Parathyroid adenoma (tissue), 2 donors: Measurements from ENCODE around the gene CSMD2.

Experiments
- H2AFZ ChIP-seq: fragments of 300-600 bp; sonication (generic); one replicate; pipeline ENCODE4 v1.7.0; 2017; ENCODE audit warnings: antibody characterized with exemption, mild to moderate bottlenecking
- H3K27ac ChIP-seq: fragments of 300-600 bp; sonication (generic); one replicate; pipeline ENCODE4 v1.7.0; 2017
- H3K27me3 ChIP-seq: fragments of 300-600 bp; sonication (generic); one replicate; pipeline ENCODE4 v1.7.0; 2017; ENCODE audit warnings: low read length; ENCODE audit not compliant: control insufficient read depth, insufficient read depth
- H3K36me3 ChIP-seq: fragments of 300-600 bp; sonication (generic); one replicate; pipeline ENCODE4 v1.7.0; 2017; ENCODE audit warnings: low read length; ENCODE audit not compliant: control insufficient read depth, insufficient read depth
- H3K4me1 ChIP-seq: fragments of 300-600 bp; sonication (generic); one replicate; pipeline ENCODE4 v1.7.0; 2017; ENCODE audit warnings: control low read depth
- H3K4me2 ChIP-seq: fragments of 300-600 bp; sonication (generic); one replicate; pipeline ENCODE4 v1.7.0; 2017; ENCODE audit warnings: low read length
- H3K4me3 ChIP-seq: fragments of 300-600 bp; sonication (generic); one replicate; pipeline ENCODE4 v1.7.0; 2017; ENCODE audit warnings: low read depth, low read length
- H3K79me2 ChIP-seq: fragments of 300-600 bp; sonication (generic); one replicate; pipeline ENCODE4 v1.7.0; 2017; ENCODE audit warnings: control low read depth
- H3K9ac ChIP-seq: fragments of 300-600 bp; sonication (generic); one replicate; pipeline ENCODE4 v1.7.0; 2017; ENCODE audit warnings: mild to moderate bottlenecking
- H3K9me3 ChIP-seq: fragments of 300-600 bp; sonication (generic); one replicate; pipeline ENCODE4 v1.7.0; 2017; ENCODE audit warnings: low read length; ENCODE audit not compliant: control insufficient read depth
- TF ChIP-seq, protein P1 (sequence below): fragments of 300-600 bp; sonication (generic); IDR thresholded peaks from one replicate; pipeline ENCODE4 v1.7.0; 2017; ENCODE audit warnings: antibody characterized with exemption, mild to moderate bottlenecking
- donor health status: primary hyperparathyroidism.

Gene CSMD2

DNA sequence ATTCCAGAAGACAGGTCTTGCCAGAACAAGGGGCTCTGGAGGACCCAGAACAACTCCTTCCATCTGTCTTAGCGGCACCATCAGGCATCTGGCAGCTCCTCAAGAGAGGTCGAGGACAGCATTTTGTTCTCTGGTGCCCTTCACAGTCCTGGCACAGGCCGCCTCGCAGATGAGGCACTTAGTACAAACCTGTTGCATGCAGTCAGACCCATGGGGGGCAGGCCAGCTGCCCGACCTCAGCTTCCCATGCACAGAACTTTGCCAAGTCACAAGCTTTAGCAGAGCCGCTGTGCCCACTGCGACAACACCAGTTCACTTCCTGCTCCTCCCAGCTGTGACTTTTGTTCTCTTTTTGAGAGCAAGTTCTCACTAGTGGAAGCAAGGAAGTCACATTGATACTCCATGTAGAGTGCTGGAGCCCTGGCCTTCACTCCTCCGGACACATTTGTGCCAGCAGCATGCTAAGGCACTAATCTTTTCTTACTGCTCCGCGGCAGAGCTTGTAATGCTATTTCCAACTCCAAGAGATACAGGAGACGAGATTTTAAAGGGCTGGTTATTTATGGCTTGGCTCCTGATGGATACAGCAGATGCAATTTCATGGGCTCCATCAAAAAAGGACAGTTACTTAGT, 256.6 kb downstream of the CSMD2 start:
- H3K4me1 ChIP-seq = no peaks in the 10 kb centered on the region
- no peaks in the 10 kb centered on the region for H3K27me3 ChIP-seq
- H3K27ac ChIP-seq = no peak overlapping the region

DNA sequence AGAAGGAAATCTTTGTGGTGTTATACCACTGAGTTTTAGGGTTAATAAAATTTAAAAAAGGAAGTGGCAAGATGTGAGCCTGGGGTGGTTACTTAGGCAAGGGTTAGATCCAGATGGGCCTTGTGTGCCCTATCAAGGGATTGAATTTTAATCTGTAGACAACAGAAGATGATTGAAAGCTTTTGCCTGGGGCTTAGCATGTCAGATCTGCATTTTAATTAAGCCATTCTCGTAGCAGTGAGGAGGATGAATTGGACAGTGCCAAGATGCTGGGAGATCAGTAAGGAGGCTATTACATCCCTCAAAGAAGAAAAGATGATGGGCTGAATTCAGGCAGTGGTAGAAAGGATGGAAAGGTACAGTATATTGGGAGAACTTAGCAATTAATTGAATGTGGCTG, 258.9 kb downstream of the CSMD2 start:
- Histone ChIP-seq H2AFZ (no peak overlapping the region), H3K9ac (no peak overlapping the region), H3K4me3 (no peak overlapping the region), H3K27me3 (no peaks in the 10 kb centered on the region), H3K4me2 (no peak overlapping the region), H3K79me2 (no peaks in the 10 kb centered on the region), H3K9me3 (no peaks in the 10 kb centered on the region), H3K36me3 (no peaks in the 10 kb centered on the region), H3K27ac (no peak overlapping the region), H3K4me1 (no peaks in the 10 kb centered on the region)
- TF ChIP-seq, protein P1, sequence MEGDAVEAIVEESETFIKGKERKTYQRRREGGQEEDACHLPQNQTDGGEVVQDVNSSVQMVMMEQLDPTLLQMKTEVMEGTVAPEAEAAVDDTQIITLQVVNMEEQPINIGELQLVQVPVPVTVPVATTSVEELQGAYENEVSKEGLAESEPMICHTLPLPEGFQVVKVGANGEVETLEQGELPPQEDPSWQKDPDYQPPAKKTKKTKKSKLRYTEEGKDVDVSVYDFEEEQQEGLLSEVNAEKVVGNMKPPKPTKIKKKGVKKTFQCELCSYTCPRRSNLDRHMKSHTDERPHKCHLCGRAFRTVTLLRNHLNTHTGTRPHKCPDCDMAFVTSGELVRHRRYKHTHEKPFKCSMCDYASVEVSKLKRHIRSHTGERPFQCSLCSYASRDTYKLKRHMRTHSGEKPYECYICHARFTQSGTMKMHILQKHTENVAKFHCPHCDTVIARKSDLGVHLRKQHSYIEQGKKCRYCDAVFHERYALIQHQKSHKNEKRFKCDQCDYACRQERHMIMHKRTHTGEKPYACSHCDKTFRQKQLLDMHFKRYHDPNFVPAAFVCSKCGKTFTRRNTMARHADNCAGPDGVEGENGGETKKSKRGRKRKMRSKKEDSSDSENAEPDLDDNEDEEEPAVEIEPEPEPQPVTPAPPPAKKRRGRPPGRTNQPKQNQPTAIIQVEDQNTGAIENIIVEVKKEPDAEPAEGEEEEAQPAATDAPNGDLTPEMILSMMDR = no peak

More for the DNA sequence above, 256.6 kb downstream of the CSMD2 start:
- TF ChIP-seq, protein P1 = no peak
- no peaks in the 10 kb centered on the region for H3K79me2 ChIP-seq
- H3K9ac ChIP-seq = no peak overlapping the region
- H2AFZ ChIP-seq = no peak overlapping the region
- no peaks in the 10 kb centered on the region for H3K36me3 ChIP-seq
- no peak overlapping the region for H3K4me3 ChIP-seq
- H3K9me3 ChIP-seq = no peaks in the 10 kb centered on the region
- no peak overlapping the region for H3K4me2 ChIP-seq

DNA sequence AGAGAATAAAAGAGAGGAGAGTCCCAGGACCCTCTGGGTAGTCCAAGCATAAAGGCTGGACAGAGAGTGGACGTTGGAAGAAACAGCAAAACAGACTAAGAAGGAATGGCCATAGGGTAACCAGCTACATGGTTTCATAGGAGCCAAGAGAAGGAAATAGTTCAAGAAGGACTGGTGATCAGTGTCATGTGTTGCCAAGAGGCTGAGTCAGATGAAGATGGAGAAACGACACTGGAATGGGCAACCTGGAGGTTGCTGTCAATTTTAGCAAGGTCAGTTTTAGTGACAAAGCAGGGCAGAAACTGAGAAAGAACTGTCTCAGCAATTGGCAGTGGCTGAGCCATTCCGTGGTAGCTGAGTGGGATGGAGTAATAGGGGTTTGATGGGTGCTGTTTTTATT, 259.8 kb downstream of the CSMD2 start:
- no peak overlapping the region for H3K4me3 ChIP-seq
- H2AFZ ChIP-seq = no peak overlapping the region
- H3K36me3 ChIP-seq = no peaks in the 10 kb centered on the region
- H3K27me3 ChIP-seq = no peaks in the 10 kb centered on the region
- no peaks in the 10 kb centered on the region for H3K9me3 ChIP-seq
- no peak overlapping the region for H3K27ac ChIP-seq
- H3K9ac ChIP-seq = no peak overlapping the region
- H3K4me1 ChIP-seq = no peaks in the 10 kb centered on the region
- TF ChIP-seq, protein P1 = no peak
- no peaks in the 10 kb centered on the region for H3K79me2 ChIP-seq
- H3K4me2 ChIP-seq = no peak overlapping the region

DNA sequence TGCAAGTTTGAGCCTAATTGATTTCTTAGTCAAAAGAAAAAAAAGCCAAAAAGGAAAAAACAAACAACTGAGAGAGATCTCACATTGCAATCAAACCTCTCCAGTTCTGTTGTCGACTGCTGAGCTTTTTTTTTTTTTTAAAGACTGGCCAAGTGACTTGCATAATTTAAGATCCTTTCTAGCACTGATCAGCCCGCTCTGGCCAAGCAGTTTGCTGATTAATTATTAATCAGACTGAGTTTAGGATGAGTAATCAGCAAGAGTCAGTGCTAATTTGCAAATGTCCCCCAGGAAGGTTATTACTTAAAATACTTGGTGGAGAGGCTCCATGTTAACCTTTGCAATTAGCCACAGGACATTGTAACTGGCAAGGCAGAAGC, 261.8 kb downstream of the CSMD2 start:
- Histone ChIP-seq H3K9ac (no peak overlapping the region), H3K79me2 (no peaks in the 10 kb centered on the region), H3K9me3 (no peaks in the 10 kb centered on the region), H3K27ac (no peak overlapping the region), H3K4me2 (no peak overlapping the region), H3K36me3 (no peaks in the 10 kb centered on the region), H3K27me3 (no peaks in the 10 kb centered on the region), H2AFZ (no peak overlapping the region), H3K4me3 (no peak overlapping the region), H3K4me1 (no peaks in the 10 kb centered on the region)
- TF ChIP-seq, protein P1 = no peak

DNA sequence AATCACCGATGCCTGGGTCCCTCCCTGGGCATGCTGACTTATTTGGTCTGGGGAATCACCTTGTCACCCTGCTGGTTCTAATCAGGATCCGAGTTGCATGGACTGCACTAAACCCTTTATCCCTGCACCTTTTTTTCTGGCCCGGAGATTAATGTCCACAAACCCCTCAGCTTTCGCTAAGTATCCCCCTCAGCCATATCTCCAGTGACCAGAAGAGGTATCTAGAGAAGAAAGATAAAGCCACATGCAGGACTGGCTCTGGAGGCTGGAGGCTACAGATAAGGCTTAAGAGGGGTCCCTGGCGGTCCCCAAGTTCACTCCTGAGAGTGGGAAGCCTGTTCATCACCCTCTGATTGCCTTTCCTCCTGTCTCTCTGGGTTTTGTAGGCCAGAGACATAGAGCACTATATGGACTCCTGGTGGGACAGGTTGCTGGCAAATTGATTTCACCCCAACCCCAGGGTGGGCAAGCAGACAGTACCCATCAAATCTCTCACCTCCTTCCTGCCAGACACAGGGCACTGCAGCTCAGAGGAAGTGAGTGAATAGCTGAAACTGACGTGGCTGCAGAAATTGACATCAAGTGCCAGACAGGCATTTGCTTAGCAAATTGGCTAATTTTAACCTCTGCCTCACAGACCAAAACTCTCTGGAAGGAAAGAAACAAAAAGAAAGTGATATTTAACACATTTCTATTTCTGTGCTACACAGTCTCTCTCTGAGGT, 262.4 kb downstream of the CSMD2 start:
- no peaks in the 10 kb centered on the region for H3K36me3 ChIP-seq
- TF ChIP-seq, protein P1 = no peak
- no peaks in the 10 kb centered on the region for H3K9me3 ChIP-seq
- no peak overlapping the region for H3K4me3 ChIP-seq
- H3K4me1 ChIP-seq = no peaks in the 10 kb centered on the region
- no peaks in the 10 kb centered on the region for H3K79me2 ChIP-seq
- no peaks in the 10 kb centered on the region for H3K27me3 ChIP-seq
- no peak overlapping the region for H2AFZ ChIP-seq
- H3K9ac ChIP-seq = no peak overlapping the region
- H3K27ac ChIP-seq = no peak overlapping the region
- H3K4me2 ChIP-seq = no peak overlapping the region
